Caco-2 (cell line): ENCODE results near the gene ROBO1. TPM values are rescaled to one million over a fixed set of nuclear protein-coding genes. Genes with fewer than 3 reads are reported as not detected.
"Not testable (repeated sequence)": the region's sequence is repeated elsewhere in the genome, so short reads cannot be mapped to it uniquely, and the experiment has no call there.

Experiments
- BruUV-seq: library from RNA; stranded (reverse); fragments of 400-500 nt; replicated peaks from 2 replicates; lab custom pipeline; 2021; lab: Mats Ljungman, UMichigan
- CTCF ChIA-PET: fragments of 300-600 bp; sonication (Branson Sonifier 250); formaldehyde crosslinking; loops from one replicate; lab custom pipeline; 2022; ENCODE audit warnings: antibody characterized with exemption; lab: Charles Lee
- POLR2A ChIA-PET: fragments of 300-600 bp; sonication (Branson Sonifier 250); formaldehyde crosslinking; loops from one replicate; lab custom pipeline; 2022; ENCODE audit warnings: antibody characterized with exemption; lab: Charles Lee
- DNase-seq, 2 experiments: peaks; one replicate each; pipeline versions ENCODE4 v3.0.0 to v3.0.0-alpha.2; 2020 to 2022
- H3K27me3 ChIP-seq: replicated peaks from 2 replicates; pipeline ENCODE4 v1.6.0; 2011; ENCODE audit warnings: low read length; ENCODE audit not compliant: control insufficient read depth, insufficient read depth
- H3K36me3 ChIP-seq: 2 replicates; pipeline ENCODE4 v1.5.1; 2011; ENCODE audit warnings: low read length; ENCODE audit not compliant: control insufficient read depth, insufficient read depth
- H3K4me1 ChIP-seq: fragments of 250-450 bp; sonication (Bioruptor Pico); 2 replicates; pipeline ENCODE4 v1.5.1; 2020; ENCODE audit warnings: mild to moderate bottlenecking
- H3K4me3 ChIP-seq: 2 replicates; pipeline ENCODE4 v1.5.1; 2011; ENCODE audit warnings: low read depth, mild to moderate bottlenecking, control low read depth, low read length
- H3K9me3 ChIP-seq: fragments of 250-450 bp; sonication (Bioruptor Pico); 2 replicates; pipeline ENCODE4 v1.5.1; 2020; ENCODE audit warnings: mild to moderate bottlenecking, moderate library complexity
- H3K27ac Mint-ChIP-seq: one replicate; pipeline ENCODE4 v1.8.0; 2022; ENCODE audit warnings: mixed read lengths; ENCODE audit not compliant: unreplicated experiment
- H3K27me3 Mint-ChIP-seq: one replicate; pipeline ENCODE4 v1.8.0; 2022; ENCODE audit warnings: mixed read lengths; ENCODE audit not compliant: insufficient read depth, unreplicated experiment
- H3K36me3 Mint-ChIP-seq: one replicate; pipeline ENCODE4 v1.8.0; 2022; ENCODE audit warnings: mild to moderate bottlenecking, mixed read lengths; ENCODE audit not compliant: insufficient read depth, unreplicated experiment
- H3K4me1 Mint-ChIP-seq: one replicate; pipeline ENCODE4 v1.8.0; 2022; ENCODE audit warnings: low read depth, mixed read lengths; ENCODE audit not compliant: unreplicated experiment
- H3K4me3 Mint-ChIP-seq: one replicate; pipeline ENCODE4 v1.8.0; 2022; ENCODE audit warnings: mild to moderate bottlenecking, moderate library complexity, mixed read lengths; ENCODE audit not compliant: unreplicated experiment
- H3K9me3 Mint-ChIP-seq: one replicate; pipeline ENCODE4 v1.8.0; 2022; ENCODE audit warnings: mixed read lengths; ENCODE audit not compliant: unreplicated experiment
- CTCF ChIP-seq, 2 experiments: fragments of 200-600 bp in 1 of 2; IDR thresholded peaks; 1 replicate in 1 of 2; 2 replicates in 1 of 2; pipeline versions ENCODE4 v1.5.1 to v1.8.0; 2011 to 2022; ENCODE audit warnings: antibody characterized with exemption in 1 of 2, control low read depth in 1 of 2, inconsistent platforms in 1 of 2, low read depth in 1 of 2, low read length in 1 of 2, mild to moderate bottlenecking in 1 of 2, moderate library complexity in 1 of 2; ENCODE audit not compliant: insufficient read depth in 1 of 2, severe bottlenecking in 1 of 2, unreplicated experiment in 1 of 2
- intact Hi-C: fragments of 100-400 bp; cut with micrococcal nuclease; formaldehyde crosslinking; loops from one replicate; pipeline ENCODE4 v1.10.0; 2022; ENCODE audit not compliant: unreplicated experiment
- total RNA-seq: library from RNA; stranded (reverse); gene quantifications from 2 replicates; pipeline ENCODE4 v1.2.3, GENCODE V29; 2022

Gene ROBO1
- total RNA-seq, 1 experiment from 2014 or later = 1.8 TPM

GRCh38 chr3:79310016-79310415 lies 457.8 kb downstream of the ROBO1 start:
- H3K4me1 Mint-ChIP-seq = no peaks in the 10 kb centered on the region
- no peak overlapping the region for H3K4me3 ChIP-seq
- H3K9me3 ChIP-seq = no peaks in the 10 kb centered on the region
- DNase-seq = no peak
- no peak for TF ChIP-seq CTCF (IDR thresholded peaks at IDR 0.05; ENCODE audit: insufficient read depth in 1 of 2, low read depth in 1 of 2, low read length in 1 of 2, severe bottlenecking in 1 of 2, unreplicated experiment in 1 of 2)
- H3K27me3 ChIP-seq = no peaks in the 10 kb centered on the region
- BruUV-seq = no TSS peak
- H3K36me3 ChIP-seq = no peaks in the 10 kb centered on the region
- no peaks in the 10 kb centered on the region for H3K36me3 Mint-ChIP-seq
- H3K4me1 ChIP-seq = no peaks in the 10 kb centered on the region
- no peak overlapping the region for H3K27ac Mint-ChIP-seq
- no peaks in the 10 kb centered on the region for H3K9me3 Mint-ChIP-seq
- peaks cover 3% of the 10 kb centered on the region for H3K27me3 Mint-ChIP-seq
- ChIA-PET CTCF (no interaction called here), POLR2A (no interaction called here)
- H3K4me3 Mint-ChIP-seq = no peak overlapping the region
- intact Hi-C loops = no loop called here

- CTCF ChIA-PET = no interaction called here
- DNase-seq = no peak
- no peaks in the 10 kb centered on the region for H3K27me3 ChIP-seq
- intact Hi-C loops = no loop called here
- no peaks in the 10 kb centered on the region for H3K36me3 ChIP-seq
- Mint-ChIP-seq H3K9me3 (no peaks in the 10 kb centered on the region), H3K4me1 (no peaks in the 10 kb centered on the region), H3K4me3 (no peak overlapping the region), H3K27me3 (peaks cover 3% of the 10 kb centered on the region), H3K36me3 (no peaks in the 10 kb centered on the region), H3K27ac (no peak overlapping the region)
- no peaks in the 10 kb centered on the region for H3K9me3 ChIP-seq
- POLR2A ChIA-PET = no interaction called here
- no peak for TF ChIP-seq CTCF (IDR thresholded peaks at IDR 0.05; ENCODE audit: insufficient read depth in 1 of 2, low read depth in 1 of 2, low read length in 1 of 2, severe bottlenecking in 1 of 2, unreplicated experiment in 1 of 2)
- H3K4me1 ChIP-seq = no peaks in the 10 kb centered on the region
- BruUV-seq = no TSS peak
- H3K4me3 ChIP-seq = no peak overlapping the region
Measured at GRCh38 chr3:79306934-79307570, 460.7 kb downstream of the ROBO1 start.

GRCh38 chr3:79299949-79300635 lies 467.7 kb downstream of the ROBO1 start:
- H3K27me3 ChIP-seq, H3K27me3 Mint-ChIP-seq, H3K36me3 Mint-ChIP-seq, H3K9me3 ChIP-seq, H3K9me3 Mint-ChIP-seq, POLR2A ChIA-PET, H3K4me1 Mint-ChIP-seq, H3K27ac Mint-ChIP-seq, intact Hi-C loops, H3K4me1 ChIP-seq, DNase-seq, H3K4me3 Mint-ChIP-seq, BruUV-seq, H3K4me3 ChIP-seq, CTCF ChIA-PET, H3K36me3 ChIP-seq: not testable (repeated sequence)
